HG03575 (cell line): Measurements from ENCODE around the gene SH3GL1.
"Not testable (repeated sequence)": the region's sequence is repeated elsewhere in the genome, so short reads cannot be mapped to it uniquely, and the experiment has no call there.

Experiments used
- ATAC-seq: cut with Tn5 transposase; IDR thresholded peaks from one replicate; pipeline ENCODE4 v1.9.1; 2021; ENCODE audit not compliant: unreplicated experiment, insufficient number of reproducible peaks, low FRiP score; ENCODE audit errors: extremely low read depth

Gene SH3GL1

DNA sequence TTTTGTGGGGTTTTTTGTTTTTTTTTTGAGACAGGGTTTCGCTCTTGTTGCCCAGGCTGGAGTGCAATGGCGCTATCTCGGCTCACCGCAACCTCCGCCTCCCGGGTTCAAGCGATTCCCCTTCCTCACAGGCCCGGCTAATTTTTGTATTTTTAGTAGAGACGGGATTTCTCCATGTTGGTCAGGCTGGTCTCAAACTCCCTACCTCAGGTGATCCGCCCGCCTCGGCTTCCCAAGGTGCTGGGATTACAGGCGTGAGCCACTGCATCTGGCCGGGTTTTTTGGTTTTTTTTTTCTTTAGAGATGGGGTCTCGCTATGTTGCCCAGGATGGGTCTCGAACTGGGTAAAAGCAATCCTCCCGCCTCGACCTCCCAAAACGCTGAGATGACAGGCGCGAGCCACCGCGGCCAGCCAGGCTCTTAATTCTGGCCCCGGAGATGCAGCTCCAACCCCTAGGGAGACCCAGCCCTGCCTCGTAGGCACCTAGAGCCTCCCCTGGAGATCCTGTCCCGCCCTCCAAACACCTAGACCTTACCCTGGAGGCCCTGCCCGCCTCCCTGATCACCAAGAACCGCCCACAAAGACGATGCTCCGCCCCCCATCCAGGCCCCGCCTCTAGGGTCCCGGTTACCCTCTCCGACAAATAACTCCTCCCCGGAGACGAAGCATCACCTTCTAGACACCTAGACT lies 71.2 kb downstream of the SH3GL1 start:
- ATAC-seq, result not testable (repeated sequence)

DNA sequence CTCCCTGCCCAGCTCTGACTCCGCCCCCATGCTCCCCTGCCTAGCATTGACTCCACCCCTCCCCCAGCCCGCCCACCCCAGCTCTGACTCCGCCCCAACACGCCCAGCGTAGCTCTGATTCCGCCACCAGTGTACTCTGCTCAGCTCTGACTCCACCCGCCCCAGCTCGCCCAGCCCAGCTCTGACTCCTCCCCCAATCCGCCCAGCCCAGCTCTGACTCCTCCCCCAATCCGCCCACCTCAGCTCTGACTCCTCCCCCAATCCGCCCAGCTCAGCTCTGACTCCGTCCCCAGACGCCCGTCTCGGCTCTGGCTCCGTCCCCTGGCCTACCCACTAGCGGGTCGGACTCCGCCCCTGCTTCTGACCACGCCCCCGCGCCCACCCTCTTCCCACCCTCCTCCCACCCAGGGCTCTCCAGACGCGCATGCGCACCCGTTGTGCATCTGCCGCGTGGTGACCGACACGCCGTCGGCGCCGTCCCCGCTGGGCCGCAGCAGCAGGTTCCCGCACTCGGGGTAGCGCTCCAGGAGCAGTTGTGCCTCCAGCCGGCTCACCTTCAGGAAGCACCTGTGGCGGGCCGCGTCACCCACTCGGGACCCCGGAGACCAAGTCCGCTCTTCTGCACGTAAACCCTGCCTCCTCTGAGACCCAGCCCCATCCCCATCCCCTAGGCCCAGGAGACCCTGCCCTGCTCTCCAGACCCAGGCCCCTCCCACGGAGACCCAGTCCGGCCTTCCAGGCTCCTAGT lies 71.9 kb downstream of the SH3GL1 start:
- no peak for ATAC-seq

GRCh38 chr19:4327877-4328242 lies 72.5 kb downstream of the SH3GL1 start:
- no peak for ATAC-seq

DNA sequence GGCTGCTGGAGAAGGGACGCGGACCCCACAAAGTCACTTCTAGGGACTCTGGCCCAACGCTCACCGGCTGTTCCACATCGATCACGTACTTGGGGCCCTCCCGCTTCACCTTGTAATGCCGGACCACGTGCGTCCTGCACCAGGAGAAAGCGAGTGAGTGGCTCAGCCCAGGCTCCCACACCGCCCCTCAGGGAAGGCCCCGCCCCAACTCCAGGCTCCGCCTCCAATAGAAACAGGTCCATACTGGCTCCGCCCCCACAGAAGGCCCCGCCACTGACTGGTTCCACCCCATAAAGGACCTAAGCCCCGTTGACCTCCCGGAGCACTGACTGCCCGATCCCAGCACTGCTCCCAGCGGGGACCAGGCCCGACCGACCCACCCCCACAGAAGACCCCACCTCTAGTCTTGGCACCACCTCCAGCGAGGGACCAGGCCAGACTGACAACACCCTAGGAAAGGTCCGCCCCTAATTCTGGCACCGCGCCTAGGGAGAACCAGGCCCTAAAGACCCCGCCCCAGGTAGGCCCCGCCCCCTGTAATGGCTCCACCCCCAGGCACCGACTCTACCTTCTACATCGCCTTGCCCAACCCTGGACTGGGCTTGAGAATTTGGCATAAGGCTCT lies 73.0 kb downstream of the SH3GL1 start:
- no peak for ATAC-seq

GRCh38 chr19:4326837-4327251 lies 73.5 kb downstream of the SH3GL1 start:
- ATAC-seq, result no peak

DNA sequence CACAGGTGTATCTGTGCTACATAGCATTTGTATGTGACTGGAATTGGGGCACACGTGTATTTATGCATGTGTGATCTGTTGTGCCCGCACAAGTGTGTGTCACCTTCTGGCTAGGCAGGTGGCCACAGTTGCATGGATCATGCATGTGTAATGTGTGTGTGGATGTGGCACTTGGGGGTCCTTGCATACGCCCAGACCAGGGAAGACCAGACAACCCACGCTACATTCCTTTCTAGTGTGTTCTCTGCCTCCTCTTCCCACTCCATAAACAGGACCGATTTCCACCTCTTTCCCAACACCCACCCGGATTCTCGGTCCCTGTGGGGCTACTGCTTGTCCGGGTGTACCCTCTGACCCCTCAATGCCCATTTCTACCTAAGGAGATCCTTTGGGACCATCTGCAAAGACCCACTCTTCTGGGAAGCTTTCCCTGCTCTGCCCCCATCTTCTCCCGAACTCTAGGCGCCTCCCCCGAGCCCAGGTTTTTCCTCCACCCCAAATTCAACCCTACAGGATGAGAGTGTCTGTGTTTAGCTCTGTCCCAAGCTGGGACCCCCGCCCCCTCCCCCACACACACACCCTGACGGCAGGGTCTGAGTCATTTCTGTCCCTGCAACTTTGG lies 74.0 kb downstream of the SH3GL1 start:
- no peak for ATAC-seq

DNA sequence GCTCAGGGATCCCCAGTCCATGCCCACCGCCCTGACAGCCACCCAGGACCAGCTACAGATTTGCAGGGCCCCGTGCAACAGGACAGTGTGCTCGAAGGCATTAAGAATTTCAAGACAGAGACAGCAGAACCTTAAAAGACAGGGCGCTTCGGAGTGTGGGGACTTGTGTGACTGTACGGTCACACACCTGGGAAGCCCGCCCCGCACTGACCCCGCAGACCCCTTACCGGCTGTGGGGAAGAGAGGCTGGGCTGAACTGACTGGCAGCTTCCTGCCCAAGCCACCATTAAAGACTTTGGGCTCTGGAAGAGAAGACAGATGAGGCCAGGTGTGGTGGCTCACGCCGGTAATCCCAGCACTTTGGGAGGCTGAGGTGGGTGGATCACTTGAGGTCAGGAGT lies 76.1 kb downstream of the SH3GL1 start:
- ATAC-seq, result no peak

GRCh38 chr19:4323692-4324091 lies 76.7 kb downstream of the SH3GL1 start:
- ATAC-seq, result no peak

GRCh38 chr19:4322942-4323665 lies 77.2 kb downstream of the SH3GL1 start:
- no peak for ATAC-seq

- no peak for ATAC-seq
Measured at GRCh38 chr19:4320419-4320818, 79.9 kb downstream of the SH3GL1 start.

DNA sequence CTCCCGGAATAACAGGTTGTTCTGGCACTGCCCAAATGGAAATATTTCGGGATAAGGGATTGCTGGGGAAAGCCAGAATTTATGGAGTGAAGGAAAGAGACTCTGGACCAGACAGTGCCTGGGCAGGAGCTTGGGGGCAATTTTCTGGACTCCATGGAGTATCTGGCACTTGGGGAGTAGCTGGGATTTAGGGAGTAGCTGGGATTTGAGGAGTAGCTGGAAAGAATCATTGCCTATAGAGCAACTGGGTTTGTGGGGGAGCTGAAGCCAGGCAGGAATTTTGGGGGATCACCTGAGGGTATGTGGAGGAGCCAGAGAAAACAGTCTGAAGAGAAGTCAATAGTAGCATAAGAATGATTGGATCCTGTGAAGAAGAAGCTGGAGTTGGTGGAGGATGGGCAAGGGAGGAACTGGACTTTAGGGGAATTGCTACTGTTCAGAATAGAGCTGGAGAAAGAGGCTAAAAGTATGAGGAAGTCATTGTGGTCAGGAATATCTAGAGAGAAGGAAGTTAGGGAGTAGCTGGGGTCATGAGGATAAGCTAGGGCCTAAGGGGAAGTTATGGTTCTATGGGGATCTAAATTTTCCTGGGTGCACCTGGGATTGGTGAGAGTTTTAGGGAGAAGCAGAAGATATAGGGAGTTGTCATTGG lies 81.2 kb downstream of the SH3GL1 start:
- ATAC-seq, result no peak

DNA sequence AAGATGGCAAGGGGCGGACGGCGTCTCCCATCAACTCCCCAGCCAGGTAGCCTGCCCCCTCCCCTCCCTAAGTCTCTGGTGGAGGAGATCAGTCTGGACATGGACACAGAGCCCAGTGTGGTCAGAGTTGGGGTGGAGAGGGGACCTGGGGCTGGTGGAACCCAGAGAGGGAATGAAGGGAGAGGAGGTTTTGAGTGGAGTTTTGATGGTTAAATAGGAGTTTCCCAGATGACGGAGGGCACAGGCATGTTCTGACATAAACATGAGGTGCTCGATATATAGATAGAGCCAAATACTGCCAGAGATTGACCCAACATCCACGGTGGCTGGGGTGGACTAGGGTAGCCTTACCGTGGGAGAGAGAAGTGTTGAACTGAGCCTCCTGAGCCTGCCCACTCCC lies 81.9 kb downstream of the SH3GL1 start:
- ATAC-seq, result no peak

GRCh38 chr19:4316956-4317355 lies 83.4 kb downstream of the SH3GL1 start:
- no peak for ATAC-seq

- ATAC-seq, result no peak
Measured at GRCh38 chr19:4313847-4314490, 86.4 kb downstream of the SH3GL1 start.
